HL-60 (cell line): ENCODE data around the gene QRICH2.
"Not testable (repeated sequence)": the region's sequence is repeated elsewhere in the genome, so short reads cannot be mapped to it uniquely, and the experiment has no call there.

Experiments
- DNase-seq, 2 experiments: peaks; one replicate each; pipeline ENCODE4 v3.0.0-alpha.2; 2010 to 2020; ENCODE audit warnings: low read depth in 1 of 2, low spot score in 1 of 2
- H3K27ac ChIP-seq: fragments of 250-450 bp; sonication (Bioruptor Pico); replicated peaks from 2 replicates; pipeline ENCODE4 v1.5.1; 2020; ENCODE audit warnings: mild to moderate bottlenecking, moderate library complexity
- H3K27me3 ChIP-seq: fragments of 250-450 bp; sonication (Bioruptor Pico); 2 replicates; pipeline ENCODE4 v1.5.1; 2021; ENCODE audit warnings: mild to moderate bottlenecking, moderate library complexity; ENCODE audit not compliant: insufficient read depth, poor library complexity, severe bottlenecking
- H3K4me3 ChIP-seq: replicated peaks from 2 replicates; pipeline ENCODE4 v1.5.1; 2011; ENCODE audit warnings: mild to moderate bottlenecking, control low read depth, low read length; ENCODE audit not compliant: insufficient read depth
- CTCF ChIP-seq: IDR thresholded peaks from one replicate; pipeline ENCODE4 v1.5.1; 2011; ENCODE audit warnings: low read length, control low read depth, inconsistent platforms; ENCODE audit not compliant: insufficient read depth
- GABPA ChIP-seq: IDR thresholded peaks from 2 replicates; pipeline ENCODE4 v1.6.1; 2012; ENCODE audit warnings: low read depth
- POLR2AphosphoS5 ChIP-seq: IDR thresholded peaks from 2 replicates; pipeline ENCODE4 v1.6.1; 2012; ENCODE audit warnings: low read depth
- REST ChIP-seq: IDR thresholded peaks from 2 replicates; pipeline ENCODE4 v1.6.1; 2012; ENCODE audit warnings: low read depth; ENCODE audit not compliant: insufficient replicate concordance
- SPI1 ChIP-seq: IDR thresholded peaks from 2 replicates; pipeline ENCODE4 v1.6.1; 2012; ENCODE audit warnings: low read depth, mild to moderate bottlenecking, borderline replicate concordance

Gene QRICH2

GRCh38 chr17:76353599-76354316 is 45.7 kb upstream of the QRICH2 start, which contains the start of gene PRPSAP1:
TSS of gene PRPSAP1 (minus strand) at chr17:76353916. CDS start at chr17:76353703, 213 bp downstream.
- H3K27me3 ChIP-seq = no peaks in the 10 kb centered on the region
- TF ChIP-seq SPI1 (no peak), POLR2AphosphoS5 (peak; percentile 35; the same call in 1 of the 2 replicates), CTCF (no peak), GABPA (no peak), REST (peak; percentile 46)
- H3K27ac ChIP-seq = peak within 1 kb of the TSS; percentile 100
- peak; percentile 73 to 90 for DNase-seq
- peak within 1 kb of the TSS; percentile 91 for H3K4me3 ChIP-seq

GRCh38 chr17:76353004-76353598 is 45.0 kb upstream of the QRICH2 start:
- Histone ChIP-seq H3K27ac (peak overlapping the region; percentile 100), H3K4me3 (peak overlapping the region; percentile 91), H3K27me3 (no peaks in the 10 kb centered on the region)
- no peak for DNase-seq
- TF ChIP-seq SPI1 = no peak

- DNase-seq = no peak
- H3K4me3 ChIP-seq = no peak overlapping the region
- no peaks in the 10 kb centered on the region for H3K27me3 ChIP-seq
- TF ChIP-seq POLR2AphosphoS5 (no peak), SPI1 (no peak), REST (no peak), CTCF (no peak), GABPA (no peak)
- H3K27ac ChIP-seq = no peak overlapping the region
Measured at GRCh38 chr17:76351526-76352071, 43.5 kb upstream of the QRICH2 start.

GRCh38 chr17:76350463-76350862 is 42.4 kb upstream of the QRICH2 start:
- DNase-seq = no peak
- TF ChIP-seq SPI1 (no peak), REST (no peak)
- H3K4me3 ChIP-seq = no peak overlapping the region
- H3K27me3 ChIP-seq = no peaks in the 10 kb centered on the region
- no peak overlapping the region for H3K27ac ChIP-seq

- not testable (repeated sequence) for H3K27me3 ChIP-seq, H3K27ac ChIP-seq, H3K4me3 ChIP-seq, DNase-seq
Measured at GRCh38 chr17:76346936-76347335, 38.9 kb upstream of the QRICH2 start.
